ENCODE measurements around the gene EXOC2. TPM values are rescaled to one million over a fixed set of nuclear protein-coding genes. Genes with fewer than 3 reads are reported as not detected.

The EXOC2 gene
- total RNA-seq, 1 donor from 2014 or later: 28.5 TPM

DNA sequence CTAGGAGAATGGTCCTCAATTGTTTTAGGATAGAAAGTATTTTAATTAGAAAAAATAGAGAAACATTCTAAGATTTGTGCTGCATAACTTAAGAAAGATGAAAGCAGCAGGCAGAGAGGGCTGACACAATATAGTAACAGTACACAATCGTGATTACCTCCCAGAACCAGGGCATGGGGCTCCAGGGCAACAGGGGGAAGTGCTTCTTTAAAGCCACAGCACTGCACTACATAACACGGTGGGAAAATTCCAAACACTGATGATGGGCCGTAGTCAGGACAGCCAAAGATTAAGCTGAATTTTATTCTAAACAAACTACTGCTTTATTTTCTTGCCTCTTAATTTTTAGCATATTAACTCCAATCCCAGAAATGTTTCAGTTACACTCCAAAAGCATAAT, 14.4 kb downstream of the EXOC2 start:
- DNase-seq (no peak), ATAC-seq (no peak)
- TF ChIP-seq, protein P1, sequence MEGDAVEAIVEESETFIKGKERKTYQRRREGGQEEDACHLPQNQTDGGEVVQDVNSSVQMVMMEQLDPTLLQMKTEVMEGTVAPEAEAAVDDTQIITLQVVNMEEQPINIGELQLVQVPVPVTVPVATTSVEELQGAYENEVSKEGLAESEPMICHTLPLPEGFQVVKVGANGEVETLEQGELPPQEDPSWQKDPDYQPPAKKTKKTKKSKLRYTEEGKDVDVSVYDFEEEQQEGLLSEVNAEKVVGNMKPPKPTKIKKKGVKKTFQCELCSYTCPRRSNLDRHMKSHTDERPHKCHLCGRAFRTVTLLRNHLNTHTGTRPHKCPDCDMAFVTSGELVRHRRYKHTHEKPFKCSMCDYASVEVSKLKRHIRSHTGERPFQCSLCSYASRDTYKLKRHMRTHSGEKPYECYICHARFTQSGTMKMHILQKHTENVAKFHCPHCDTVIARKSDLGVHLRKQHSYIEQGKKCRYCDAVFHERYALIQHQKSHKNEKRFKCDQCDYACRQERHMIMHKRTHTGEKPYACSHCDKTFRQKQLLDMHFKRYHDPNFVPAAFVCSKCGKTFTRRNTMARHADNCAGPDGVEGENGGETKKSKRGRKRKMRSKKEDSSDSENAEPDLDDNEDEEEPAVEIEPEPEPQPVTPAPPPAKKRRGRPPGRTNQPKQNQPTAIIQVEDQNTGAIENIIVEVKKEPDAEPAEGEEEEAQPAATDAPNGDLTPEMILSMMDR (IDR thresholded peaks at IDR 0.05): no peak
- intact Hi-C loops (cut with DNase I): no loop called here
- peaks cover 8% of the 10 kb centered on the region for H3K4me1 ChIP-seq
- H3K36me3 ChIP-seq: no peaks in the 10 kb centered on the region
- no peaks in the 10 kb centered on the region for H3K9me3 ChIP-seq
- no peak overlapping the region for H3K27ac ChIP-seq
- no peaks in the 10 kb centered on the region for H3K27me3 ChIP-seq (ENCODE audit: low read depth)
- H3K4me3 ChIP-seq: no peak overlapping the region

DNA sequence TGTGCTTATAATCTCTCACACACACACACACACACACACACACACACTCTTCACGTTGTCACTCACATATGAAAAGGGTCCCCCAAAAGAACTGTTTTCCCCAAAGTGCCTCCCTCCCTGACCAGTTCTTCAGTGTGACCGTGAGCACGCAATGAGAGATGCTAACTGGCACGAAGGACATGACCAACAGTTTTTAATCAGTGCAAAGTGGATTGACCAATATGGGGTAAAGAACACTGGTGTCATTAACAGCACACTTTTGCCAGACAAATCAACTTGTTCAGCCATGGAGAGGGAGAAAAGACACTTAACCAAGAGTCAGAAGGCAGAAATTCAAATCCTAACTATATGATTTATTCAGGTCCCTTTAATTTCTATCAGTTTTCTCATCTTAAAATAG, 15.0 kb downstream of the EXOC2 start:
- ATAC-seq (no peak), DNase-seq (no peak)
- no peaks in the 10 kb centered on the region for H3K9me3 ChIP-seq
- intact Hi-C loops (cut with DNase I): no loop called here
- TF ChIP-seq, protein P1 (IDR thresholded peaks at IDR 0.05): no peak
- no peak overlapping the region for H3K27ac ChIP-seq
- H3K4me1 ChIP-seq: peaks cover 2% of the 10 kb centered on the region
- H3K4me3 ChIP-seq: no peak overlapping the region
- no peaks in the 10 kb centered on the region for H3K36me3 ChIP-seq
- no peaks in the 10 kb centered on the region for H3K27me3 ChIP-seq (ENCODE audit: low read depth)

DNA sequence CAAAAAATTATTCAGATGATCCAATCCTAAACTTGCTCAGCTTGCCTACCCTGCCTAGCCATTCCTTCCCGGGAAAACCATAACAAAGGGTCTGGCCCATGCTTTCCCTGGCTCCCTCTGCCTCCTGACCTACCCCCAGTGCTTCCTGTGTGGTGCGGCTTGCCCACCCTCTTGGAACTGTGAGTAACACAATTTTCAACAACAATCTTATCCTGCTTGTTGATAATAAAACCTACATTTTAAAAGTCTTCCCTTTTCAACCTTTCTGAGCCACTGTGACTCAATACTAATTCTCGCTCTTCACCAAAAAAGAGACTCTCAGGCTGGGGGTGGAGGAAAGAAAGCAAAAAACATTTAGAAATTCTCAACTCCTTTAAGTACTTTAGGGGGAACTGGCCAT, 18.0 kb downstream of the EXOC2 start:
- Histone ChIP-seq H3K27me3 (ENCODE audit: low read depth) (no peaks in the 10 kb centered on the region), H3K36me3 (no peaks in the 10 kb centered on the region), H3K9me3 (no peaks in the 10 kb centered on the region), H3K4me3 (no peak overlapping the region), H3K4me1 (no peaks in the 10 kb centered on the region), H3K27ac (no peak overlapping the region)
- intact Hi-C loops (cut with DNase I): no loop called here
- TF ChIP-seq, protein P1 (IDR thresholded peaks at IDR 0.05): no peak
- no peak for DNase-seq
- ATAC-seq: no peak

DNA sequence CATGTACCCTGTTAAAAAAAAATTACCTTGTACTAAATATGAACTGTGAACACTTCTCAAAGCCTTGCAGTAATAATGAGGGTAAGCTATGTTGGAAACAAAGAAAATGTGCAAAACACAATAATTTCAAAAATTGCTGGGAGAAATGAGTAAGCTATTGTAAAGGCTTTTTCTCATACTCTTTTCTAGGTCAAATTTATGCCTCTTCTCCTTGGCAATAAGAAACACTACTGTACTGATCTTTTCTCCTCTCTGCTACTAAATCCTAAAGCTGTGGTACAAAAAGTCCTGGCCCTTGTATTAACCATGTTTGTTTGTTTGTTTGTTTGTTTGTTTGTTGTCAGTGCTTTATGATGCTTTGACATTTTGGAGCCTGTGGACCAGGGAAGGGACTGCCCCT, 18.5 kb downstream of the EXOC2 start:
- Histone ChIP-seq H3K27ac (no peak overlapping the region), H3K36me3 (peaks cover 1% of the 10 kb centered on the region), H3K27me3 (ENCODE audit: low read depth) (no peaks in the 10 kb centered on the region), H3K4me1 (no peaks in the 10 kb centered on the region), H3K9me3 (no peaks in the 10 kb centered on the region), H3K4me3 (no peak overlapping the region)
- intact Hi-C loops (cut with DNase I): no loop called here
- no peak for DNase-seq
- TF ChIP-seq, protein P1 (IDR thresholded peaks at IDR 0.05): no peak
- no peak for ATAC-seq

DNA sequence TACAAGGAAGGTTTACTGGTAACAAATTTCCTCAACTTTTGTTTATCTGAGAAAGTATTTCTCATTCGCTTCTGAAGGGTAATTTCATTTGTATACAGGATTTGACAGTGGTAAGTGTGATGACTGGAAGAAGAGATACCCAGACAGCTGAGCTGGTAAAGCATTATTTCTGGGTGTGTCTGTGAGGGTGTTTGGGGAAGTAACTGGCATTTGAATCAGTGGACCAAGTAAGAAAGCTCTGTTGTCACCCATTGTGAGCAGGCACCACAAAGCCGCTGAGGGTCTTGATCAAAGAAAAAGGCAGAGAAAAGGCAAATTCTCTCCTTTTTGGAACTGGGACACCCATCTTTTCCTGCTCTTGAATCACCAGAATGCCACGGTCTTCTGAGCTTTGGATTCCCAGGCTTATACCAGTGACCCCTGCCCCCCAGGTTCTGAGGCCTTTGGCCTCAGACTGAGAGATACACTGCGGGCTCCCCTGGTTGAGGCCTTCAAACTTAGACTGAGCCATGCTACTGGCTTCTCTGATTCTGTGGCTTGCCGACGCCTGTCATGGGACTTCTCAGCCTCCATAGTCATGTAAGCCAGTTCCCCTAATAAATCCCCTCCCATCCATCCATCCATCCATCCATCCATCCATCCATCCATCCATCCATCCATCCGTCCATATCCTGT, 25.5 kb downstream of the EXOC2 start:
- H3K27me3 ChIP-seq (ENCODE audit: low read depth): no peaks in the 10 kb centered on the region
- no peak overlapping the region for H3K27ac ChIP-seq
- intact Hi-C loops (cut with DNase I): no loop called here
- DNase-seq (no peak), ATAC-seq (no peak)
- TF ChIP-seq, protein P1 (IDR thresholded peaks at IDR 0.05): no peak
- no peaks in the 10 kb centered on the region for H3K4me1 ChIP-seq
- H3K4me3 ChIP-seq: no peak overlapping the region
- no peaks in the 10 kb centered on the region for H3K9me3 ChIP-seq
- H3K36me3 ChIP-seq: peaks cover 8% of the 10 kb centered on the region

Measured in lower lobe of right lung (tissue), 2 donors.